Hair follicular keratinocyte (primary cell): ENCODE results near the gene ATP11B. TPM values are rescaled to one million over a fixed set of nuclear protein-coding genes. Genes with fewer than 3 reads are reported as not detected.

Experiments
- total RNA-seq: library from RNA; depleted of rRNA; stranded (reverse); fragments of >200 nt; gene quantifications from 2 replicates; pipeline ENCODE4 v1.2.3, GENCODE V29; 2015

The ATP11B gene
- total RNA-seq, result 42.5 and 49.7 TPM in 2 replicates

GRCh38 chr3:182792901-182793662 is at the start of gene ATP11B:
TSS of gene ATP11B (plus strand) at chr3:182793504. CDS start at chr3:182793760, 256 bp downstream.

Other genes starting within 250 kb of the ATP11B start
- gene DCUN1D1, start 187.0 kb downstream of the ATP11B start, total RNA-seq, result 17.5 and 19.0 TPM in 2 replicates